Ishikawa (cell line): ENCODE measurements around the gene HTR3D.

Experiments
- CEBPB ChIP-seq: IDR thresholded peaks from 2 replicates; pipeline ENCODE4 v1.6.1; 2012
- EGR1 ChIP-seq: IDR thresholded peaks from 2 replicates; pipeline ENCODE4 v1.6.1; 2012
- EP300 ChIP-seq: IDR thresholded peaks from 2 replicates; pipeline ENCODE4 v1.6.1; 2012; ENCODE audit warnings: borderline replicate concordance
- FOXM1 ChIP-seq: IDR thresholded peaks from 2 replicates; pipeline ENCODE4 v1.6.1; 2012; ENCODE audit warnings: low read depth, borderline replicate concordance
- NFIC ChIP-seq: IDR thresholded peaks from 2 replicates; pipeline ENCODE4 v1.6.1; 2012
- RAD21 ChIP-seq: IDR thresholded peaks from 2 replicates; pipeline ENCODE4 v1.6.1; 2012; ENCODE audit warnings: low read depth
- REST ChIP-seq: IDR thresholded peaks from 2 replicates; pipeline ENCODE4 v1.6.1; 2012; ENCODE audit warnings: low read depth, mild to moderate bottlenecking
- TAF1 ChIP-seq: IDR thresholded peaks from 2 replicates; pipeline ENCODE4 v1.6.1; 2012; ENCODE audit warnings: low read depth, mild to moderate bottlenecking
- TCF12 ChIP-seq: IDR thresholded peaks from 2 replicates; pipeline ENCODE4 v1.6.1; 2012; ENCODE audit warnings: low read depth
- TEAD4 ChIP-seq: IDR thresholded peaks from 2 replicates; pipeline ENCODE4 v1.6.1; 2012
- YY1 ChIP-seq: IDR thresholded peaks from 2 replicates; pipeline ENCODE4 v1.6.1; 2012; ENCODE audit warnings: low read depth
- TF ChIP-seq, protein P1 (sequence below): IDR thresholded peaks from 2 replicates; pipeline ENCODE4 v1.6.1; 2012
- TF ChIP-seq, protein P2 (sequence below): IDR thresholded peaks from 2 replicates; pipeline ENCODE4 v1.6.1; 2012

GRCh38 chr3:184008161-184008560 is 23.4 kb upstream of the HTR3D start:
- TF ChIP-seq RAD21 (no peak), TEAD4 (no peak), EP300 (no peak), EGR1 (no peak), TCF12 (no peak), NFIC (no peak), YY1 (no peak), TAF1 (no peak), FOXM1 (no peak), CEBPB (no peak), REST (no peak)
- TF ChIP-seq, protein P1, sequence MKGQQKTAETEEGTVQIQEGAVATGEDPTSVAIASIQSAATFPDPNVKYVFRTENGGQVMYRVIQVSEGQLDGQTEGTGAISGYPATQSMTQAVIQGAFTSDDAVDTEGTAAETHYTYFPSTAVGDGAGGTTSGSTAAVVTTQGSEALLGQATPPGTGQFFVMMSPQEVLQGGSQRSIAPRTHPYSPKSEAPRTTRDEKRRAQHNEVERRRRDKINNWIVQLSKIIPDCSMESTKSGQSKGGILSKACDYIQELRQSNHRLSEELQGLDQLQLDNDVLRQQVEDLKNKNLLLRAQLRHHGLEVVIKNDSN = no peak
- TF ChIP-seq, protein P2, sequence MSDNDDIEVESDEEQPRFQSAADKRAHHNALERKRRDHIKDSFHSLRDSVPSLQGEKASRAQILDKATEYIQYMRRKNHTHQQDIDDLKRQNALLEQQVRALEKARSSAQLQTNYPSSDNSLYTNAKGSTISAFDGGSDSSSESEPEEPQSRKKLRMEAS = no peak
